Thyroid gland (tissue), 4 donors: Measurements from ENCODE around the gene LTBR. TPM values are rescaled to one million over a fixed set of nuclear protein-coding genes. Genes with fewer than 3 reads are reported as not detected.

Experiments used
- DNase-seq, 2 donors: peaks; one replicate each; pipeline ENCODE4 v3.0.0-alpha.2; 2019
- H3K27ac ChIP-seq, 3 donors: fragments of 200-600 bp; sonication (generic); 1 replicate in 2 of 3; 2 replicates in 1 of 3; pipeline ENCODE4 v1.5.1; 2016 to 2019; ENCODE audit warnings: mild to moderate bottlenecking in 1 of 3, moderate library complexity in 1 of 3
- H3K27me3 ChIP-seq: fragments of 200-600 bp; sonication (generic); one replicate; pipeline ENCODE4 v1.5.1; 2019
- H3K36me3 ChIP-seq, 2 donors: fragments of 200-600 bp; sonication (generic); one replicate each; pipeline ENCODE4 v1.5.1; 2016 to 2019
- H3K4me1 ChIP-seq, 2 donors: fragments of 200-600 bp; sonication (generic); one replicate each; pipeline ENCODE4 v1.5.1; 2017 to 2019
- H3K4me3 ChIP-seq, 3 donors: fragments of 200-600 bp; sonication (generic); replicated peaks in 1 of 3; 1 replicate in 2 of 3; 2 replicates in 1 of 3; pipeline ENCODE4 v1.5.1; 2016; ENCODE audit warnings: mild to moderate bottlenecking in 1 of 3
- H3K9me3 ChIP-seq: fragments of 200-600 bp; sonication (generic); one replicate; pipeline ENCODE4 v1.5.1; 2017
- POLR2A ChIP-seq, 2 donors: fragments of 450-650 bp; IDR thresholded peaks; one replicate each; pipeline ENCODE4 v1.6.1; 2017; ENCODE audit warnings: antibody characterized with exemption in 2 of 2, mild to moderate bottlenecking in 2 of 2, moderate library complexity in 1 of 2
- WGBS, 2 donors: methylation state at CpG; one replicate each; pipeline ENCODE4 v1.1.5; 2017; 5-methylcytosine and 5-hydroxymethylcytosine counted together
- intact Hi-C: fragments of 100-400 bp; cut with DNase I; formaldehyde crosslinking; loops from one replicate; pipeline ENCODE4 v1.15.1; 2023
- total RNA-seq, 4 donors: library from RNA; depleted of rRNA; stranded (reverse); fragments of >200 nt; gene quantifications; one replicate each; pipeline ENCODE4 v1.2.3, GENCODE V29; 2016
- TF ChIP-seq, protein P1 (sequence below), 6 experiments: fragments of 200-600 bp in 3 of 6; fragments of 450-650 bp in 3 of 6; sonication (generic) in 3 of 6; IDR thresholded peaks; one replicate each; pipeline ENCODE4 v1.5.1; 2016 to 2019; ENCODE audit warnings: antibody characterized with exemption in 6 of 6, mild to moderate bottlenecking in 2 of 6, inconsistent platforms in 1 of 6, moderate library complexity in 1 of 6

LTBR gene
- total RNA-seq, 4 donors from 2014 or later: 152 to 215 (median 178) TPM

DNA sequence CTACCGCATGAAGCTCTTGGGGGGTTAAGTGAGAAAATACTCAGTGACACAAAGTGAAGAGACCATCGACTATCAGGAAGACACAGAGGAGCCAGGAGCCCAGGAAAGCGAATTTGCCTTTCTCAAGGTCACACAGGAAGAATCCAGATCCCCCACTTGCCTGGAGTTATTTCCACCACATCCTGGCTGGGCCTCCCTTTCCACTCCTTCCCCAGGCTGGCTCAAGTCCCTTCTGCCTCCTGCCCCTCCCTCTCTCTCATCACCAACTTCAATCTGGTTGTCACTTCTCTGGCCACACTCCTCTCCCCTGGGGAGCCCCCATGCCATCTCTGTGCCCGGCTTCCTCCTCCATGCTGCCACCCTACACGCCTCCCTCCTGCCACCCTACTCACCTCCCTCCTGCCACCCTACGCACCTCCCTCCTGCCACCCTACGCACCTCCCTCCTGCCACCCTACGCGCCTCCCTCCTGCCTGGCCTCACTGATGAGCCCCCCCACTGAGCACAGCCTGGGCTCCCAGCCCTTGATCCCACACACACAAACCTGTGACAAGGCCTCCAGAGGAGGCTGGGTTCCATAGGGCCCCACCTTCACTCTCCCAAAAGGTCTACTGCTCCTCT, 14.9 kb upstream of the LTBR start:
- no peak for DNase-seq
- TF ChIP-seq POLR2A (IDR thresholded peaks at IDR 0.05): no peak
- TF ChIP-seq, protein P1, sequence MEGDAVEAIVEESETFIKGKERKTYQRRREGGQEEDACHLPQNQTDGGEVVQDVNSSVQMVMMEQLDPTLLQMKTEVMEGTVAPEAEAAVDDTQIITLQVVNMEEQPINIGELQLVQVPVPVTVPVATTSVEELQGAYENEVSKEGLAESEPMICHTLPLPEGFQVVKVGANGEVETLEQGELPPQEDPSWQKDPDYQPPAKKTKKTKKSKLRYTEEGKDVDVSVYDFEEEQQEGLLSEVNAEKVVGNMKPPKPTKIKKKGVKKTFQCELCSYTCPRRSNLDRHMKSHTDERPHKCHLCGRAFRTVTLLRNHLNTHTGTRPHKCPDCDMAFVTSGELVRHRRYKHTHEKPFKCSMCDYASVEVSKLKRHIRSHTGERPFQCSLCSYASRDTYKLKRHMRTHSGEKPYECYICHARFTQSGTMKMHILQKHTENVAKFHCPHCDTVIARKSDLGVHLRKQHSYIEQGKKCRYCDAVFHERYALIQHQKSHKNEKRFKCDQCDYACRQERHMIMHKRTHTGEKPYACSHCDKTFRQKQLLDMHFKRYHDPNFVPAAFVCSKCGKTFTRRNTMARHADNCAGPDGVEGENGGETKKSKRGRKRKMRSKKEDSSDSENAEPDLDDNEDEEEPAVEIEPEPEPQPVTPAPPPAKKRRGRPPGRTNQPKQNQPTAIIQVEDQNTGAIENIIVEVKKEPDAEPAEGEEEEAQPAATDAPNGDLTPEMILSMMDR (IDR thresholded peaks at IDR 0.05): no peak
- H3K36me3 ChIP-seq: no peaks in the 10 kb centered on the region
- peak overlapping the region; percentile 46 to 97 (median 64) for H3K27ac ChIP-seq
- H3K9me3 ChIP-seq: no peaks in the 10 kb centered on the region
- H3K4me1 ChIP-seq: peaks cover 40 to 70% of the 10 kb centered on the region in 2 donors
- intact Hi-C loops: no loop called here
- no peaks in the 10 kb centered on the region for H3K27me3 ChIP-seq
- H3K4me3 ChIP-seq: no peak overlapping the region
- 84 to 91% methylated on average over 9 of the region's 9 CpGs for WGBS, 2 donors

DNA sequence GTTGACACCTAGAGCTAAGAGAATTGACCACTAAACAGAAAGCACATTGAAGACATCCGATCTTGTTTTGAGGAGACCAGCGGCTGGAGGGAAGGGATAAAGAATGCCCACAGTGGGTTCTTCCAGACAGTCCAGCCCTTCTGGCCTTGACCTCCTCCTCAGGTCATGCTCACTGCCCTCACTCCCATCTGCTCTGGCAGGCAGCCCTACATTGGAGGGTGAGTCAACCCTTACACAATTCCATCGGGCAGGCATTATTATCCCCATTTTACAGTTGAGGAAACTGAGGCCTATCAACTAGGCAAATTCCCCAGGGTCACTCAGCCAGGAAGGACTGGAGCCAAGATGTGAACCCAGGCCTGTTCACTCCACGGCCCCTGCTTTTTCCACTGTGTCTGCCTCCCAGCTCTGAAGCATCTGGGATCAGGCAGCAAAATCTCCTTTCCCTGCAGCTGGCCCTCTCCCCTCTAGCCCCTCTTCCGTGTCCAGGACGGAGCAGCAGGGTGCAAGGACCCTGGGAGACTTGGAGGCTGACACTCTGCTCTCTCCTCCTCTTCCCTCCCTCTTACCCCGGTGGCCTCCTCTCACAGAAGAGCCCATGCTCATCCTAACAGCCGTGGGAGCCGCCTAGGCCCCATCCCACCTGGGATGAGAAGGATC, 13.9 kb upstream of the LTBR start:
- Histone ChIP-seq H3K36me3 (no peaks in the 10 kb centered on the region), H3K27ac (peak overlapping the region; percentile 95 to 97 (median 97)), H3K9me3 (no peaks in the 10 kb centered on the region), H3K4me3 (no peak overlapping the region), H3K27me3 (no peaks in the 10 kb centered on the region), H3K4me1 (peaks cover 39 to 64% of the 10 kb centered on the region in 2 donors)
- intact Hi-C loops: no loop called here
- TF ChIP-seq, protein P1 (IDR thresholded peaks at IDR 0.05): no peak
- TF ChIP-seq POLR2A (IDR thresholded peaks at IDR 0.05): no peak
- 69 to 84% methylated on average over 9 of the region's 9 CpGs for WGBS, 2 donors
- peak; percentile 42 to 52 for DNase-seq

DNA sequence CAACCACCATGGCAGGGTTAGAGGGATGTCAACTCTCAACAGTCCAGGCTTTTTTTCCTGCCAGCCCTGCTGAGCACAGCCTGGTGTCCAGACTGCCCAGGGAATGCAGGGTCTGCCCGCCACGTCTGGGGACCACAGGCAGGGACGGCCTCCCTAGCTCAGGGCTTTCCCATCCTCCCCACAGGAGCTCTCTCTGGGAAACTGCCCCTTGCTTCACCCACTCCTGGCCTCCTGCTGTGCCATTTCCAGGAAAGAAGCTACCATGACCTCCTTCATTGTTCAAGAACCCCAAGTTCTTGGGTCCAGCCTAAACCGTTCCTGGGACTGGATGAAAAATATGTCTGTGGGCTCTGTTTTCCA, 13.4 kb upstream of the LTBR start:
- DNase-seq: peak in 1 of 2 donors; percentile 23
- H3K36me3 ChIP-seq: no peaks in the 10 kb centered on the region
- H3K9me3 ChIP-seq: no peaks in the 10 kb centered on the region
- no peaks in the 10 kb centered on the region for H3K27me3 ChIP-seq
- H3K27ac ChIP-seq: peak overlapping the region; percentile 95 to 97 (median 97)
- intact Hi-C loops: no loop called here
- no peak for TF ChIP-seq POLR2A (IDR thresholded peaks at IDR 0.05)
- TF ChIP-seq, protein P1 (IDR thresholded peaks at IDR 0.05): no peak
- H3K4me1 ChIP-seq: peaks cover 43 to 67% of the 10 kb centered on the region in 2 donors
- H3K4me3 ChIP-seq: peak overlapping the region in 2 of 3 donors; percentile 11 to 23
- 67 to 69% methylated on average over 1 to 4 of the region's 4 CpGs for WGBS, 2 donors

DNA sequence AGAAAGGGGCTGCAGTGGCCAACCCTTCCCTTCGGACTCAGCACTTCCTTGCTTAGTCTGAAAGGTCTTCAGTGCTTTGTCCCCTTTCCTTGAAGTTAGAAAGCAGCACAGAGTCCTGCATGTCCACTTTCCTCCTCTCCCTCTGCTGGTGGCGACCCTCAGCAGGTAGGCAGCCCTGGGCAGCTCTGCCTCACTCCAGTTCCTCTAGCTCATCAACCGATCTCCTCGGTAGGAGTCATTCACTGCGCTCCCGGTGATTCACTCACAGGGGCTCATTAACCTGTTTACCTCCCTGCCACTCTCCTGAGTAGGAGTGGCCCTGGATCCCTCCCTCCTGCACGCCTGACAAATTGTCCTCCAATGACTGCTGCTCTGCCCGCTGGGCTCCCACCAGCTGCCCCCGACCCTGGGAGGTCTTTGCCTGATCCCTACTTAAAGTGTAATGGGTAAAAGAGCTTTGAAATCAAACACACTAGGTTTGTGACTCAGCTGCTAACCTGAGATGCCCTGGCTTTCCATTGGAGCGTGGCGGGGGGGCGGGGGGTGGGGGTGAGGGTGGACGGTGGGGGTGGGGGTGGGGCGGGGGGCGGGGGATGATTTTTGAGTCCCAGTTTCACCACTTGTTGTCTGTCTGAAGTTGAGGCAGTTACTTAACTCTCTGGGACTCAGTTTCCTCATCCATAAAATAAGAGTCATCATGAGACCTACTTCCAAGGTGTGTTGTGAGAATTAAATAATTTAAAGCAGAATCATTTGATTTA, 12.8 kb upstream of the LTBR start:
- intact Hi-C loops: no loop called here
- H3K4me3 ChIP-seq: peak overlapping the region in 2 of 3 donors; percentile 11 to 23
- DNase-seq: peak; percentile 89 to 93
- H3K4me1 ChIP-seq: peaks cover 47 to 73% of the 10 kb centered on the region in 2 donors
- no peaks in the 10 kb centered on the region for H3K9me3 ChIP-seq
- WGBS, 2 donors: 46 to 50% methylated on average over 14 of the region's 15 CpGs
- no peaks in the 10 kb centered on the region for H3K27me3 ChIP-seq
- H3K36me3 ChIP-seq: no peaks in the 10 kb centered on the region
- TF ChIP-seq POLR2A (IDR thresholded peaks at IDR 0.05): peak in 1 of 2 donors; percentile 82
- TF ChIP-seq, protein P1 (IDR thresholded peaks at IDR 0.05): peak in 3 of 6 experiments; percentile 11 to 29 (median 20)
- H3K27ac ChIP-seq: peak overlapping the region; percentile 95 to 97 (median 97)
